ENCODE results near the gene STEAP2. TPM values are rescaled to one million over a fixed set of nuclear protein-coding genes. Genes with fewer than 3 reads are reported as not detected.
A peak's percentile ranks its signal among the peaks of the same experiment; 100 is the strongest.

The STEAP2 gene
- polyA plus RNA-seq, 2 of the 4 experiments (the other 2 are of a cell fraction): 5.1 to 49.2 TPM

- no peak for DNase-seq (ENCODE audit: low read depth in 1 of 2, low spot score in 1 of 2)
- no peak overlapping the region for H3K4me3 ChIP-seq
- 78% methylated on average over 2 of the region's 2 CpGs for WGBS (ENCODE audit: missing lambda C conversion rate)
- no peaks in the 10 kb centered on the region for H3K9me3 ChIP-seq
- no peak for FAIRE-seq
- ATAC-seq: no peak
- no peaks in the 10 kb centered on the region for H3K4me1 ChIP-seq
- POLR2A ChIA-PET: no interaction called here
- H3K27ac ChIP-seq: no peak overlapping the region
- CTCF ChIA-PET: no interaction called here
- no peak overlapping the region for H3K4me2 ChIP-seq
- TF ChIP-seq CBX8 (IDR thresholded peaks at IDR 0.05) (no peak), TP53 (CRISPR knock-in tag; IDR thresholded peaks at IDR 0.05) (no peak), MAZ (IDR thresholded peaks at IDR 0.05; ENCODE audit: borderline replicate concordance, low read depth, low read length) (no peak), JUNB (IDR thresholded peaks at IDR 0.05) (no peak), NPAS2 (CRISPR knock-in tag; IDR thresholded peaks at IDR 0.05; ENCODE audit: borderline replicate concordance) (no peak), NFE2L2 (conservative IDR thresholded peaks at IDR 0.05; ENCODE audit: low read length) (no peak), FOXS1 (CRISPR knock-in tag; IDR thresholded peaks at IDR 0.05) (no peak), HEYL (CRISPR knock-in tag; IDR thresholded peaks at IDR 0.05) (no peak), EP300 (IDR thresholded peaks at IDR 0.05) (no peak), HOXA7 (CRISPR knock-in tag; IDR thresholded peaks at IDR 0.05) (no peak), ZNF302 (CRISPR knock-in tag; IDR thresholded peaks at IDR 0.05) (no peak), CHD4 (IDR thresholded peaks at IDR 0.05; ENCODE audit: borderline replicate concordance) (no peak), NR3C1 (IDR thresholded peaks at IDR 0.05) (no peak), CBX2 (IDR thresholded peaks at IDR 0.05; ENCODE audit: borderline replicate concordance, low read depth) (no peak)
Measured at GRCh38 chr7:90201500-90202195, 9.9 kb upstream of the STEAP2 start.

- no peak for TF ChIP-seq NPAS2 (CRISPR knock-in tag; IDR thresholded peaks at IDR 0.05; ENCODE audit: borderline replicate concordance)
- no peak for TF ChIP-seq ELK1 (IDR thresholded peaks at IDR 0.05; ENCODE audit: low read depth, low read length)
- TF ChIP-seq ZSCAN20 (CRISPR knock-in tag; IDR thresholded peaks at IDR 0.05): no peak
- TF ChIP-seq RCOR1 (IDR thresholded peaks at IDR 0.05; ENCODE audit: low read depth, low read length): no peak
- ATAC-seq (no peak), FAIRE-seq (no peak), DNase-seq (ENCODE audit: low read depth in 1 of 2, low spot score in 1 of 2) (no peak)
- Histone ChIP-seq H3K4me1 (peaks cover 11% of the 10 kb centered on the region; the same call in 1 of the 3 replicates), H3K4me2 (no peak overlapping the region), H3K9me3 (no peaks in the 10 kb centered on the region), H3K27ac (no peak overlapping the region), H3K4me3 (no peak overlapping the region)
- 86% methylated on average over 1 of the region's 1 CpG for WGBS (ENCODE audit: missing lambda C conversion rate)
- POLR2A ChIA-PET: no interaction called here
- CTCF ChIA-PET: interaction anchor here (0.9 kb wide), 1 partner anchor 54 kb away, joined by 4 read pairs; the partner anchor contains the start of gene STEAP1
Measured at GRCh38 chr7:90207956-90208355, 3.6 kb upstream of the STEAP2 start.

GRCh38 chr7:90209776-90210175, 1.8 kb upstream of the STEAP2 start:
- Histone ChIP-seq H3K4me1 (peaks cover 13% of the 10 kb centered on the region; the same call in 1 of the 3 replicates), H3K27ac (no peak overlapping the region), H3K4me3 (no peak overlapping the region), H3K9me3 (no peaks in the 10 kb centered on the region), H3K4me2 (no peak overlapping the region)
- POLR2A ChIA-PET: no interaction called here
- FAIRE-seq (peak; percentile 77), DNase-seq (ENCODE audit: low read depth in 1 of 2, low spot score in 1 of 2) (no peak), ATAC-seq (no peak)
- CTCF ChIA-PET: interaction anchor here (1.1 to 3.3 kb wide), 6 partner anchors 10 to 89 kb away, joined by 3 to 38 read pairs (median 15); partner anchors contain the start of genes CFAP69 and STEAP1
- 93% methylated on average over 1 of the region's 1 CpG for WGBS (ENCODE audit: missing lambda C conversion rate)
- TF ChIP-seq MYC (IDR thresholded peaks at IDR 0.05; ENCODE audit: borderline replicate concordance, low read length) (no peak), NFE2L2 (conservative IDR thresholded peaks at IDR 0.05; ENCODE audit: low read length) (no peak), TP53 (CRISPR knock-in tag; IDR thresholded peaks at IDR 0.05) (no peak), ZSCAN20 (CRISPR knock-in tag; IDR thresholded peaks at IDR 0.05) (no peak), PHF8 (IDR thresholded peaks at IDR 0.05; ENCODE audit: borderline replicate concordance, low read depth) (no peak), KDM5A (IDR thresholded peaks at IDR 0.05) (no peak), EHMT2 (IDR thresholded peaks at IDR 0.05; ENCODE audit: low read depth) (no peak), USF2 (IDR thresholded peaks at IDR 0.05) (no peak), NPAS2 (CRISPR knock-in tag; IDR thresholded peaks at IDR 0.05; ENCODE audit: borderline replicate concordance) (no peak), NR3C1 (IDR thresholded peaks at IDR 0.05) (no peak), HOXB5 (CRISPR knock-in tag; IDR thresholded peaks at IDR 0.05) (no peak), CTCF (IDR thresholded peaks at IDR 0.05) (no peak), HES2 (IDR thresholded peaks at IDR 0.05) (no peak), SREBF2 (IDR thresholded peaks at IDR 0.05) (no peak), MAFK (IDR thresholded peaks at IDR 0.05; ENCODE audit: partially characterized antibody) (no peak), HMGXB4 (CRISPR knock-in tag; IDR thresholded peaks at IDR 0.05; ENCODE audit: borderline replicate concordance) (no peak), HEYL (CRISPR knock-in tag; IDR thresholded peaks at IDR 0.05) (no peak)
